GM12878 (cell line): ENCODE measurements around the gene MTX1. TPM values are rescaled to one million over a fixed set of nuclear protein-coding genes. Genes with fewer than 3 reads are reported as not detected.

Source experiments
- BCLAF1 ChIP-seq: fragments of 450-650 bp; IDR thresholded peaks from 2 replicates; pipeline ENCODE4 v1.6.1; 2017; ENCODE audit warnings: antibody characterized with exemption, mild to moderate bottlenecking, moderate library complexity
- CHD2 ChIP-seq: IDR thresholded peaks from 2 replicates; pipeline ENCODE4 v1.6.1; 2011; ENCODE audit warnings: low read depth, low read length, improper control_type of control experiment, borderline replicate concordance
- EGR1 ChIP-seq, 2 experiments: IDR thresholded peaks; 1 replicate in 1 of 2; 2 replicates in 1 of 2; pipeline ENCODE4 v1.6.1; 2011 to 2012; ENCODE audit warnings: low read depth in 2 of 2, low read length in 2 of 2, borderline replicate concordance in 1 of 2, mild to moderate bottlenecking in 1 of 2, moderate library complexity in 1 of 2
- FOXK2 ChIP-seq: fragments of 450-650 bp; IDR thresholded peaks from 2 replicates; pipeline ENCODE4 v1.6.1; 2017; ENCODE audit warnings: mild to moderate bottlenecking, moderate library complexity
- IKZF2 ChIP-seq, 2 experiments: fragments of 450-650 bp; IDR thresholded peaks; 2 replicates each; pipeline ENCODE4 v1.6.1; 2017; ENCODE audit warnings: mild to moderate bottlenecking in 2 of 2, moderate library complexity in 2 of 2
- JUNB ChIP-seq: IDR thresholded peaks from 2 replicates; pipeline ENCODE4 v1.6.1; 2016; ENCODE audit warnings: antibody characterized with exemption, mild to moderate bottlenecking
- JUND ChIP-seq: IDR thresholded peaks from 2 replicates; pipeline ENCODE4 v1.6.1; 2012; ENCODE audit warnings: low read depth, mild to moderate bottlenecking, low read length, improper control_type of control experiment, moderate library complexity
- MAX ChIP-seq: IDR thresholded peaks from 2 replicates; pipeline ENCODE4 v1.6.1; 2012; ENCODE audit warnings: low read depth, low read length, improper control_type of control experiment
- NR2C1 ChIP-seq: fragments of 450-650 bp; IDR thresholded peaks from 2 replicates; pipeline ENCODE4 v1.6.1; 2017; ENCODE audit warnings: antibody characterized with exemption, mild to moderate bottlenecking, moderate library complexity
- NRF1 ChIP-seq: conservative IDR thresholded peaks from 2 replicates; pipeline ENCODE4 v1.6.1; 2011; ENCODE audit warnings: mild to moderate bottlenecking, low read depth, low read length, improper control_type of control experiment
- PAX5 ChIP-seq: IDR thresholded peaks from 2 replicates; pipeline ENCODE4 v1.6.1; 2011; ENCODE audit warnings: low read depth, low read length, borderline replicate concordance
- RELA ChIP-seq: fragments of 450-650 bp; IDR thresholded peaks from 2 replicates; pipeline ENCODE4 v1.8.0; 2014; ENCODE audit warnings: borderline replicate concordance; ENCODE audit not compliant: partially characterized antibody
- SKIL ChIP-seq: fragments of 450-650 bp; IDR thresholded peaks from 2 replicates; pipeline ENCODE4 v1.6.1; 2017; ENCODE audit warnings: mild to moderate bottlenecking, low read depth, inconsistent platforms; ENCODE audit not compliant: poor library complexity, severe bottlenecking
- SREBF2 ChIP-seq: IDR thresholded peaks from 2 replicates; pipeline ENCODE4 v1.6.1; 2012; ENCODE audit warnings: mild to moderate bottlenecking, low read length
- ZBTB33 ChIP-seq: fragments of 450-650 bp; IDR thresholded peaks from 2 replicates; pipeline ENCODE4 v1.6.1; 2017; ENCODE audit warnings: mild to moderate bottlenecking
- ZNF207 ChIP-seq: fragments of 450-650 bp; IDR thresholded peaks from 2 replicates; pipeline ENCODE4 v1.6.1; 2014; ENCODE audit warnings: antibody characterized with exemption, mild to moderate bottlenecking, borderline replicate concordance
- ZNF217 ChIP-seq: fragments of 450-650 bp; IDR thresholded peaks from 2 replicates; pipeline ENCODE4 v1.6.1; 2017; ENCODE audit warnings: antibody characterized with exemption, mild to moderate bottlenecking
- polyA plus RNA-seq, 11 experiments: library from polyadenylated mRNA; depleted of rRNA in 4 of 11; unstranded in 6 of 11; stranded (reverse) in 5 of 11; fragments of >200 nt; fragmentation: Nextera tagmentation in 4 of 11; fragmentation: Illumina TruSeq in 1 of 11; extraction: Ambion mirVana in 4 of 11; extraction: Trizol in 1 of 11; gene quantifications; 1 replicate in 1 of 11; 2 replicates in 10 of 11; pipeline versions ENCODE4 v1.2.1 to v1.2.3, GENCODE V29; 2011 to 2016; ENCODE audit warnings: inconsistent platforms in 2 of 11, missing spikeins in 2 of 11, low read depth in 1 of 11
- total RNA-seq, 4 experiments: library from RNA; depleted of rRNA in 3 of 4; stranded (reverse); fragments of >200 nt in 3 of 4; fragmentation: Illumina TruSeq in 1 of 4; extraction: Trizol in 1 of 4; gene quantifications; 2 replicates each; pipeline versions ENCODE4 v1.2.1 to v1.2.3, GENCODE V29; 2013 to 2021
- TF ChIP-seq, protein P1 (sequence below): IDR thresholded peaks from 2 replicates; pipeline ENCODE4 v1.6.1; 2011; ENCODE audit warnings: borderline replicate concordance, low read depth, mild to moderate bottlenecking, moderate library complexity, low read length; ENCODE audit not compliant: insufficient read depth, poor library complexity, severe bottlenecking
- TF ChIP-seq, protein P2 (sequence below): fragments of 450-650 bp; IDR thresholded peaks from 2 replicates; pipeline ENCODE4 v1.6.1; 2017; ENCODE audit warnings: borderline replicate concordance

MTX1 gene
- total and polyA plus RNA-seq, 10 of the 15 experiments (the other 5 are each of a cell fraction or from before 2014, with no cell fraction given): 15.8 to 92.0 (median 49.1) TPM

- TF ChIP-seq MAX: 0 out of 2 replicates have a peak, but pooled peaks have one; percentile 17
- TF ChIP-seq, protein P1, sequence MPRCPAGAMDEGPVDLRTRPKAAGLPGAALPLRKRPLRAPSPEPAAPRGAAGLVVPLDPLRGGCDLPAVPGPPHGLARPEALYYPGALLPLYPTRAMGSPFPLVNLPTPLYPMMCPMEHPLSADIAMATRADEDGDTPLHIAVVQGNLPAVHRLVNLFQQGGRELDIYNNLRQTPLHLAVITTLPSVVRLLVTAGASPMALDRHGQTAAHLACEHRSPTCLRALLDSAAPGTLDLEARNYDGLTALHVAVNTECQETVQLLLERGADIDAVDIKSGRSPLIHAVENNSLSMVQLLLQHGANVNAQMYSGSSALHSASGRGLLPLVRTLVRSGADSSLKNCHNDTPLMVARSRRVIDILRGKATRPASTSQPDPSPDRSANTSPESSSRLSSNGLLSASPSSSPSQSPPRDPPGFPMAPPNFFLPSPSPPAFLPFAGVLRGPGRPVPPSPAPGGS: peak; percentile 28
- 0 out of 2 replicates have a peak, but pooled peaks have one; percentile 17 for TF ChIP-seq ZNF217
- 0 out of 4 replicates have a peak, but pooled peaks of 1 of the 2 experiments have one; percentile 67 for TF ChIP-seq IKZF2 (IDR thresholded peaks at IDR 0.05)
- TF ChIP-seq JUND: no peak
- peak in 1 of 2 experiments; percentile 56; a peak in 2 of 3 replicates for TF ChIP-seq EGR1 (IDR thresholded peaks at IDR 0.05; ENCODE audit: borderline replicate concordance in 1 of 2, low read depth in 2 of 2, low read length in 2 of 2)
- TF ChIP-seq BCLAF1: no peak
- peak; percentile 89 for TF ChIP-seq ZNF207
- TF ChIP-seq, protein P2, sequence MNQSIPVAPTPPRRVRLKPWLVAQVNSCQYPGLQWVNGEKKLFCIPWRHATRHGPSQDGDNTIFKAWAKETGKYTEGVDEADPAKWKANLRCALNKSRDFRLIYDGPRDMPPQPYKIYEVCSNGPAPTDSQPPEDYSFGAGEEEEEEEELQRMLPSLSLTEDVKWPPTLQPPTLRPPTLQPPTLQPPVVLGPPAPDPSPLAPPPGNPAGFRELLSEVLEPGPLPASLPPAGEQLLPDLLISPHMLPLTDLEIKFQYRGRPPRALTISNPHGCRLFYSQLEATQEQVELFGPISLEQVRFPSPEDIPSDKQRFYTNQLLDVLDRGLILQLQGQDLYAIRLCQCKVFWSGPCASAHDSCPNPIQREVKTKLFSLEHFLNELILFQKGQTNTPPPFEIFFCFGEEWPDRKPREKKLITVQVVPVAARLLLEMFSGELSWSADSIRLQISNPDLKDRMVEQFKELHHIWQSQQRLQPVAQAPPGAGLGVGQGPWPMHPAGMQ: no peak
- TF ChIP-seq FOXK2: peak; percentile 17; the same call in 1 of the 2 replicates
- no peak for TF ChIP-seq ZBTB33
- TF ChIP-seq JUNB: no peak
- no peak for TF ChIP-seq SKIL
- peak; percentile 67; the same call in 1 of the 2 replicates for TF ChIP-seq CHD2
- TF ChIP-seq RELA: peak; percentile 24
- TF ChIP-seq SREBF2: no peak
- no peak for TF ChIP-seq NRF1
- peak; percentile 96 for TF ChIP-seq NR2C1
- TF ChIP-seq PAX5: no peak
Measured at GRCh38 chr1:155208541-155209311, at the start of gene MTX1 (continued).
